GM10266 (cell line): ENCODE data around the gene LMTK2.
A peak's percentile ranks its signal among the peaks of the same experiment; 100 is the strongest.

Experiments
- DNase-seq: peaks from one replicate; pipeline ENCODE4 v3.0.0; 2012; ENCODE audit errors: extremely low spot score
- CTCF ChIP-seq: IDR thresholded peaks from 2 replicates; pipeline ENCODE4 v1.5.1; 2012; ENCODE audit warnings: mild to moderate bottlenecking, low read depth; ENCODE audit not compliant: control insufficient read depth, insufficient read depth; ENCODE audit errors: missing control alignments

The LMTK2 gene

GRCh38 chr7:98215561-98216495 is 109.2 kb downstream of the LMTK2 start:
- TF ChIP-seq CTCF = no peak
- DNase-seq = no peak

GRCh38 chr7:98216941-98217622 is 110.4 kb downstream of the LMTK2 start:
- no peak for DNase-seq
- no peak for TF ChIP-seq CTCF

- DNase-seq = no peak
- no peak for TF ChIP-seq CTCF
Measured at GRCh38 chr7:98217623-98218582, 111.2 kb downstream of the LMTK2 start.

- DNase-seq = peak; percentile 43
Measured at GRCh38 chr7:98219382-98219781, 112.7 kb downstream of the LMTK2 start.

GRCh38 chr7:98221611-98222532 is 115.2 kb downstream of the LMTK2 start:
- TF ChIP-seq CTCF = no peak
- DNase-seq = no peak

GRCh38 chr7:98222533-98223195 is 116.0 kb downstream of the LMTK2 start:
- DNase-seq = no peak

More at GRCh38 chr7:98222533-98223195, 116.0 kb downstream of the LMTK2 start:
- no peak for TF ChIP-seq CTCF
